Measurements from ENCODE around the gene CEP44.
A peak's percentile ranks its signal among the peaks of the same experiment; 100 is the strongest.
"Not testable (repeated sequence)": the region's sequence is repeated elsewhere in the genome, so short reads cannot be mapped to it uniquely, and the experiment has no call there.

CEP44 gene, protein sequence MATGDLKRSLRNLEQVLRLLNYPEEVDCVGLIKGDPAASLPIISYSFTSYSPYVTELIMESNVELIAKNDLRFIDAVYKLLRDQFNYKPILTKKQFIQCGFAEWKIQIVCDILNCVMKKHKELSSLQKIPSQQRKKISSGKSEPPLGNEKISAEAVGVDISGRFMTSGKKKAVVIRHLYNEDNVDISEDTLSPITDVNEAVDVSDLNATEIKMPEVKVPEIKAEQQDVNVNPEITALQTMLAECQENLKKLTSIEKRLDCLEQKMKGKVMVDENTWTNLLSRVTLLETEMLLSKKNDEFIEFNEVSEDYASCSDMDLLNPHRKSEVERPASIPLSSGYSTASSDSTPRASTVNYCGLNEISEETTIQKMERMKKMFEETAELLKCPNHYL

DNA sequence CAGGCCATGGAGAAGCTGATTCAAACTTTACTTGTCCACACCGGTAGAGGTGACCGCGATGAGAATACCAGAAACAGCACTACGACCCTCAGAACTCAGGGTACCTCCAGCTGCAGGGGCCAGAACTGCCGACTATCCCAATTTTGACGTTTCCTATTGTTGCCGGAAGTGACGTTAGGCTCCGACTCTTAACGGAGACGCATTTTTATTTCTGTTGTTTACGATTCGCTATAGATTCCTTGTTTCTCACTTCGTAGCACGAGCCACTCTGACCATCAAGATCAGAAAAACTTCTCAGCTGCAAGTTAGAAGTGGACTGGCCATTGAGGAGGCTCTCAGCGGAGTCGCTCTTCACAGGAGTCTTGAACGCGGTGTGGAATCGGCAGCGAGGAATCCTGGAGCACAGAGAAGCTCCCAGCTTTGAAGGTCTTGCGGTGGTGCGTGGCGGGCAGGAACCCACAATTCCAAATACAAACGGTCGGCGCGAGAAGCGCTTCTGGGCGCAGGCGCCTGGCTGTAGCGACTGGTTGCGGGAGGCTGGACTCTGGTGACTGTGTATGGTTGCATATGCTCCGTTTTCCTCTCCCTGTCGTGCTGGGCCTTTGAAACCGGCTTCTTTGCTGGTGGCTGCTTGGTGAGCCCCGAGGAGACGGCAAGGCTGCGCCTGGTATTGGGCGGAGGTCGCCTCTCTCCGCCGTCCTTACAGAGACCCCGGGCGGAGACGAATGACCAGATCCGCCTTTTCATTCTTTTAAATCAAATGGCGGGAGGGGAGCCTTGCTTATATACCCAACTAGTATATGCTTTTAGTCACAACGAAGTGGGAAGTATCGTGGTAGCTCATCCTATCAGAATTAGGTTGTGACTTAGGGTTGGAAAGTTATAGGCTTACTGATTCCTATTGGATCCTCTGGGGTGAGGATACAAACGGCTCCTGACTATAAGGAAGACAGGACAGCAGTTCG, at the start of gene CEP44, which contains the start of gene FBXO8:
Gene CEP44 (plus strand): TSS at position 405 of the 965 bp plus-strand sequence. CDS start 15,211 bp downstream, outside the sequence.
Gene FBXO8 (minus strand): TSS at position 161 of the 965 bp plus-strand sequence. CDS start 20,575 bp downstream, outside the sequence.
- peak; percentile 65 for DNase-seq

DNA sequence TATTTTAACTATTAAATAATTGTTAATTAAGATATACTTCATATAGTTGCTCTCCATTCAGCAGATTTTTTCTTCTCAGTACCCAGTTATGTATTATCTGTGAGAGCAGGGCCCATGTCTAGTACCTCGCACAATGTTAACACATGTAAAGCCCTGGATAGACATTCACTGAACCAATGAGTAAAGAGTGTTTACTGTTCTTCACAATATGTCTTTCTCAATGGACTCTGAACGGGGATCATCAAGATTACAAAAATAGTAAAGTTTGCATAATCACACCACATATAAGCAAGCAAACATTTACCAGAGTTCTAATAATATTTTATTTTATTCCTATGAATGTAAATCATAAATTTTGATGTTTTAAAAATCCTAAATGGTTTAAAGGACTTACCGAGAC, 47.4 kb upstream of the CEP44 start:
- DNase-seq: no peak

DNA sequence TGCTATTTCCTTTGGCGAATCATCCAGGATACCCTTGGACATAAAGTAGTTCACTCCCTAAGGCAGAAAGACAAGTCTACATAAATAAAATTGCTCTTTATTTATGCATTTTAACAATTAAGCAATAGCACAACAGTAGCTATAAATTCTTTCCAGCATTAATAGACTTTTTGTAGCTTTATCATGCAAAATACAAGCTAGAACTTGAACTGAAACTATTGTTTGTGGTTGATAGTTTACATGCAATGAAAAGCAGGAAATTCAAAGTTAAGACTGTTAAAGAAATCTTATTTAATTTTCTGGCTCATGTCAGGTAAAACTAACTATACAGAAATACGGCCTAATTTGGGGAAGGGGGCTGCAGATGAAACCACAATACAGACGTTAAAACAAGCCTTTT, 42.5 kb upstream of the CEP44 start:
- no peak for DNase-seq

DNA sequence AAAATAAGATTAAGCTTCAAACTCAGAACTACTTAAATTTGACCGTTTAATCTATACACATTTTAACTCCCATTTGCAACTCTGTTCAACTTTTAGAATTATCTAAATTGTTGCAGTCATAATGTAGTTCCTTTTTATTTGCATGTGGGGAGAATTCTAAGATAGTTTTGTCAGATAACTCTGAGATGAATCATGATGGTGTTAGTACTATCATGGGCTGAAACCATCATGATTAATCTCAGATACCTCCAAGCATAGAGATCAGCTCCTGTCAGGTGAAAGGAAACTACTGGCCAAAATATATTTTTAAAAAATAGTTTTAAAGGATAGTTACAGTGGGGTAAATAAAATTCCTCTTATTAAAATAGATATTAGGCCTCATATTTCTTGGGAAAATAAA, 39.3 kb upstream of the CEP44 start:
- DNase-seq: no peak

DNA sequence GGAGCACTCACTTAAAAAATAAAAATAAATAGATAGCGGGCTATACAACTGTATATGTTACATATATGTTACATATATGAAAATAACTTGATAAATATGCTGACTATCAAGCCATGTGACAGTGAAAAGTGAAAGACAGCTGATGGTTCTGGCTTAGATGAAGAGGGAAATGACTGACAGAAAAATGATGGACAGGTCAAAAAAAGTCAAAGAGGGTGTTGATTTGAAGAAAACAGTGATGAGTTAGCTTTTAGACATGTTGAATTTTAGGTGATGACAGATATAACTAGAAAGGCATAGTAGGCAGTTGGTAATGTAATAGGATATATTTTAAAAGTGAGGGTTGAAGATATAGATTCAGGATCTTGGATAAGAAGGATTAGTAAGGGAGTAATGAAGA, 38.0 kb upstream of the CEP44 start:
- no peak for DNase-seq

DNA sequence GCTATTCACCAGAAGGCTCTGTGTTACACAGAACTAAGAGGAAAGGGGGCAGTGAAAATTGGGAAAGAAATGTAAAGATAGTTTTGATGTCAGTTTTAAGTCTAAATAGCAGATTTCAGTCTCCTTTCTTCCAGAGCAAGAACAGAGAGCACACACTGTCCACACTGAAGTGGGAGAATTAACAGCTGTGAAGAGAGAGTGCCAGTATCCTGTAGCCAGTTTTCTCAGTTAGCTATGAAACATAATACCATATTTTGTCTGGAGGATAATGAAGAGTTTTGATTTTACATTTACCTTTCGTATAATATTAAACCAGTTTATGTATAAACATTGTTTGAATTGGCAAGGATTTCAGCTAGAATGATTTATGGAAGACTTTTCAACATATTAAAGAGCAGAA, 35.3 kb upstream of the CEP44 start:
- no peak for DNase-seq

DNA sequence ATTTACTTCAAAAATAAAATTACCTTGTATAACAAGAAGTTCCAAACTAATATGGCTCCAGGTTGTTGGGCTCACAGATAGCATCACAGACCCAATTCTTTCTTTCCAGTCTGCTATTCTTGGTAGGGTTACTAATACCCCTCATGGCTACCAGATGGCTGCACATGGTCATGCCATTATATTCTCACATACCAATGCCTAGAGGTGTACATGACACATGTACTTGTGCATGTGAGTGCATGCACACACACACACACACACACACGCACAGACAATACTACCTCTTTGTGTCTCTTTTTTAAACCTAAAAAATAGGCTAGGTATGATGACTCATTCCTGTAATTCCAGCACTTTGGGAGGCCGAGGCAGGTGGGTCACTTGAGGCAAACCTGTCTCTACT, 31.3 kb upstream of the CEP44 start:
- DNase-seq: no peak

DNA sequence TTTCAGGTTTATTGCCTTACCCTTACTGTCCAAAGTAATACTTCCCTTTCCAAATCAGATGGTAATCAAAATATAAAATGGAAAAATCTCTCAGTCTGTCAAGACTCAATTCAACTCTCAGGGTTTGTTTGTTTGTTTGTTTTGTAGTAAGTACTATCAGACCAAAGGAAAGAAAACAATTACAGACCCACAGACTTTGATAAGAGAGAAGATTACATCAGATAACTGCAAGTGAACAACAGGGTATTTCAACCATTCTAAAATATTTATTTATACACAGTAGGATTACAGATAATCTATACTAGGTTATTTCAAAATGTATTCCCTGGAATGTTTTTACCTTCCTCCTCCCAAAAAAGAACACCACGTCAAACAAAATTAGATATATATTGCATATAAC, 29.1 kb upstream of the CEP44 start:
- no peak for DNase-seq

DNA sequence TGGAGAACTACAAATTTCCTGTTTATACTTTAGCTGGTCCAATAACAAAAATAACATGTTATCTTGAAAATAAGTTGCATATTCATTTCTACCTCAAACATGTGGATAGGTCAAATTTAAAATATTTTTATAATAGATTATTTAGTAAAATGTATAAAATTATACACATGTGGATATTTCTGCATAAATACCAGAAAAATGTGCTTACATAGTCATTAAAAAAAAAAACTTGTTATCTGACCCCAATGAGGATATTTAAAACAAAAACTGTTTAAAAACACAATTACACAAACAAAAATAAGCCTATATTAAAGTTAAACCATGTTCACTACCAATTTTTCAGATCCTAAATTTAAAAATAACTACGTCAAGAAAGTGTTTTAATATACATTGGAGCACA, 28.3 kb upstream of the CEP44 start:
- DNase-seq: no peak

DNA sequence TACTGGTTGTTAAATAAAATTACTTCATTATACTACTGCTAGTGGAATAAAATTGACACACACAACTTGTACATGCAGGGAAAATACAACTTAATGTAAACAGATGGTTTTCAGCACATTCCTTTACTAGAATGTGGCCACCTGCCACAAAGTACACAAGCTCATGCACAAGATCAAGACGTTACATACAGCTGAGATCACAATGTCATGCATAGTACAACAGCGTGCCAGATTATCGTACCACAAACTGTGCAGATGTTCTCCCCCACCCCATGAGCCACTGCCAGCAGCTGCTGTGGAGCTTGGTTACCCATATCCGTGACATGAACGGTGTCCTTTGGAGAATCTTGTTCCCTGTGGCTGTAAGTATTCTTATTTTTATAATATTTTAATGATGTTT, 27.9 kb upstream of the CEP44 start:
- no peak for DNase-seq

DNA sequence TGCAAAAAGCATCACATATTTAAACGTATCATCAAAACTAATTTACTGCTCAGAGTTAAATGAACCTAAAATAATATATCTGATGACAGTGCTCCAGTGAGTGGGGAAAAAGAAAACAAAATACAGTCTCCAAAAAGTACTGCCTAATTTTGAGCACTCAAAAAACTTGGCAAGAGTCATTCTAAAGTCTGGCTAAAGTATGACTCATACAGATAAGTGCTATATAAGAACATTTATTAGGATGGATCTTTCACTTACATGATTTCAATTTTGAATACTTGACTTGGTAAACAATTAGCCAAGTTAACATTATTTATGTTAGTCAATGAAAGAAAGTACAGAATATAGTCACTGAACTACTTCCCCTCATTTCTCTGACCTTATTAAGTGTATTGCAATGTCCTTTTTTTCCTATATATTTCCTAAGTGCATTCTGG, 27.4 kb upstream of the CEP44 start:
- no peak for DNase-seq

DNA sequence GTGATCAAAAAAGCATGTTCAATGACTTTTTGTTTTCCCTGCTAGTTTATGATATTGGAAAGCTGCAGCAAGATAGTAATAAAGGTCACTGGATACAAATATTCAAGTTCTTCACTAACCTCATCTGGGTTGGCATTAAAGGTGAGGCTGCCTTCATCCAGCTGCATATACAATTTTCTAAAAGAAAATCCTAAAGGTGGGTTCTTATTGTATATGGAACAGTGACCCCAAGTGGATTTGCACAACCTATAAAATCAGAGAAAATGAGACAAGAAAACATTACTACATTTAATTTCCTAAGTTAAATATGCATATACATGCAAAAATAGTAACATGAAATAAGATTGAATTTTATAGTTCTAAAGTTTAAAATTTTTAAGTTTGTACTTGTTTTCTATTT, 24.1 kb upstream of the CEP44 start:
- no peak for DNase-seq

DNA sequence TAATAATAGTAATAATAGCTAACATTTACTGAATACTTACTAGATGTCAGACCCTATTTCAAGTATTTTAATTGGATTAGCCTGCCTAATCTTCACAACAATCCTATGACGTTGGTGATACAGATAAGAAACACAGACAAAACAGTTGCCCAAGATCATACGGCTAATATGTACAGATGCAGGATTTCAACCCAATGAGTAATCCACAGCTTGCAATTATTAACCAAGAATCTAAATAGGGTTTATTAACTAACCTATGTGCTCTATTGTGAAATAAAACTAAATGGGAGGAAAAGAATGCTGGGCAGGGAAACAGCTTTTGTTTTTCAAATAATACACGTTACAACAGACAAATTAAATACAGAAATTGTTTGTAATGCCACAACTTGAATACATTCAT, 23.6 kb upstream of the CEP44 start:
- no peak for DNase-seq

DNA sequence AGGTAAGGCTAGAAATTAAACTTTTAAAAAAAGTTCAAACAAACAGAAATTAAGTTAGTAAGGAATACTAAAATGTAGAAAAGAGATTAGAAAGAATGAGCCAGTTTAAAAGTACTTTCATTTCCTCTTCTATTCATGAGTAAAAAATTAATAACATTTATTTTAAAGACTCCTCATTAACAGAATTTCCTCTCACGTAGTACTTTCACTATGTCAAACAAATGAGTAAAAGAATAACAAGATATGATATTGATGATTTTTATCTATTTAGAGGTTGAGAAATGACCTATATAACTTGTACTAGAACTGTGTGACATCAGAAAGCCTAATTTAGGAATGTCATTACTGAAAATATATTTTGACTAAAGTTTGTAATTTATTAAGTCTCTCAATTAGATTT, 22.3 kb upstream of the CEP44 start:
- not testable (repeated sequence) for DNase-seq

DNA sequence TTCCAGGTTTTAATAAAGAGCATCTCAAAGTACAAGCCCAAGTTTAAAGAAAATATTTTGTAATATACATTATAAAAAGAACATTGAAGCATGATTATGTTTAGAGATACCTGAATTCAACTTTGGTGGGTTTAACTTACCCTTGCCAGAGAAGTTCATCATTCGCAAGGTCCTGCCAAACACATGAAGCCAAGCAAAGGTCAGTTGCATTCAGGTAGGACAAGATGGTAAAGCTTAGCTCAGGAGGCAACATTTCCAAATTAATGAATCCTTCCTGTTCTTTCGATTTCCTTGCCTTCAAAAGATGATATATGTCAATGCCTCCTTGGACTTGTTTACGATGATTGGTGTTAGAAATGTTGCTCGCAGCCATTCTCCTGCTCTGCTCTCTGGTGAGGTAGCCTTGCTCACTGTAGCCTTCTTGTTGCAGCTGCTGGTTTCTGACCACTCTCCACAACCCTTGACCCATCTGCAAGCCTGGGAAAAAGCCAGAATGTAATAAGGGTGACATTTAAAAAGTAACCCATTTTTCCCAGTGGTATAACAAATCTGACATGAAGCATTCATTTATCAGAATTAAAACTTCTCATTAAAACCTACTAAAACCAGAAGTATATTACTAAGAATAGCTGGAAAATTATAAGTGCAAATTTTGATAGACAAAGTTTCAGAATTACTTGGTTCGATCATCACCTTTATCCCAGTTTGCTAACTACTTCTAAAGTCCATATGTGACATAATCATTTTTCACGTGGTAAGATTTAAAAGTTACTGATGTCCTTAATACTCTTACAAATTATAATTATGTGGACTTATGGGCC, 20.9 kb upstream of the CEP44 start:
- no peak for DNase-seq

DNA sequence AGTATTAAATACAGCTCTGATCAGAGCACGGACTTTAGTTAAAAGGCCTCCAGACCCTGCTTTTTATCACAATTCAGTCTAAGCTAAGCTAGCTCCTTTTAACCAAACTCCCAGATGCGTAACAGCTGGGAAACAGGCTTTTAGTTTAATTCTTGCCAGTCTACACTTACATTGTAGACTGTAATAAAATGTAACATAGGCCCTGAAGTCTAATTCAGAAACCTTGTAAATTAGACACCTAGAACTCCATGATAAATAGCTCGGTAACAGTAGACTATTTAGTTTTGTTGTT, 20.3 kb upstream of the CEP44 start:
- no peak for DNase-seq

DNA sequence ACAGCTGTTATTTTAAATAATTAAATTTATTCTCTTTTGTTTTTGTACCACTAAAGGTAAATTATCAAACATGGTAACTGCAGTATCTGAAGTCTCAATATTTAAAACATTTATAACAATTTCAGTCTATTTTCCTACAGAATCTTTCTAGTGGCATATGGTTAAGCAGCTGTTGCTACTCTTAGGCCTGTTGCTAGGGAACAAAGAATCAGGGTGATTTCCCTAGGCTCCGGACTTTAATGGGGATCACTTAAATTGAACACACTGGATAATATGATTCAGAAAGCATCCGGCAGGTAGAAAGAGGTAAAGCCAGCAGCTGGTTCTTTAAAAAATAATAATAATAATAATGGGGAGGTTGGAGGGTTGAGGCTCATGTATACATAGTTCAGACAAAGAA, 17.8 kb upstream of the CEP44 start:
- DNase-seq: no peak

DNA sequence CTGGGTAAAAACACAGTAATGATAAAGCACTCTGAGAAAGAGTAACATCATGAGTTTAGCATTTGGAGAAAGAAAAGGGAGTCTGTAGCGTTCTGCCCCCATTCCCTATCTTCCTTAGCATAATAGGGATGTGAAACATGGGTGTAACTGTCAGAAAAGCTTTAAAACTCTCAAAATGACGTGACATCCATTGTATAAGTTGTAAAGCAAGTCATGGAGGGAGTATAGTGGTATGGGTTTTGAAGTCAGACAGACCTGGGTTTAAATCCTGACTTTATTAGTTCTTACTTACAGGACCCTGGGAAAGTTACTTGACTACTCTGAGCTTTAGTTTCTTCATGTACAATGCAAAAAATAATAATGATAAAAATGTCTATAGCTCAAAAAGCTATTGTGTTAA, 17.3 kb upstream of the CEP44 start:
- DNase-seq: no peak

DNA sequence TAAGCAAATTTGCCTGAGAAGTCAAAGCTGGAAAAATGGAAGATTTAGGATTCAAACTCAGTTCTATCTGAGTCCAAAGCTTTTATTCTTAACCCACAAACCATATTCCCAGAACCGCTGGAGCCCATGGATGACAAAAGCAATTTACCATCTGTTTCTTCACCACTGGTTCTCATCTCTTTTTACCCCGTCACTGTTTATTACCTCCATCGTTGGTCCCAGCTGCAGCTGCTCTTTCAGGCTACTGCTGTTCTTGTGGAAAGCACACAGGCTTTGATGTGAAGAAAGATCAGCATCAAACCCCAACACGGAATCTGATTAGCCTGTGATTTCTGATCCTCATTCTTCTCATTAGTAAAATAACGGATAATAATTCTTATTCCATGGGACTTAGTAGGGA, 9.8 kb upstream of the CEP44 start:
- DNase-seq: no peak

DNA sequence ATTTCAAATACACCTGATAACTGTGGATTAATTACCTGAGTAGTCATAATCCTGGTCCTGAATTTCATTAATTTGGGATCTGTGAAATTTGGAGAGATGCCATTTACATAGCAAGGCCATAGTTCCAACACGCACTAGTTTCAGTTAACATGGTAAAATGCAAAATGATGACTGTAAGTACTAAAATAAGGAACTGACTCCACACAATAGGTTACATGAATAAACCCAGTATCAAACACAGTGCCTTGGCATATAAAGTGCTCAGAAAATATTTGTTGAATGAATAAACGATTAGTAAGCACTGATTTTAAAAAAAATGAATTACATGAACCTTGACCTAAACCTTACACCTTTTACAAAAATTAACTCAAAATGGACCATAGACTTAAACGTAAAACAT, 9.3 kb upstream of the CEP44 start:
- no peak for DNase-seq

DNA sequence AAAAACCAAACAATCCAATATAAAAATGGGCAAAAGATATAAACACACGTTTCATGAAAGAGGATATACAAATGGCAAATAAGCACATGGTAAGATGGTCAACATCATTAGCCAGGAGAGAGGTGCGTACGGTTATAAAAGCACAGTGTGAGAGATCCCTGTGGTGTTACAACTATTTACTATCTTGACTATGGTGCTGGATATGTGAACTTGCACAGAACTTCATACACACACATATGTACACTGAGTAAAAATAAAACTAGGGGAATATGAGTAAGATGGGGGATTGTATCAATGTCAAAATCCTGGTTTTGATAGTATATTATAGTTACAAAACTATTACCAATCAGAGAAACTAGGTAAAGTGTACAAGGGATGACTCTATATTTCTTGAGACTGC, 8.6 kb upstream of the CEP44 start:
- no peak for DNase-seq

DNA sequence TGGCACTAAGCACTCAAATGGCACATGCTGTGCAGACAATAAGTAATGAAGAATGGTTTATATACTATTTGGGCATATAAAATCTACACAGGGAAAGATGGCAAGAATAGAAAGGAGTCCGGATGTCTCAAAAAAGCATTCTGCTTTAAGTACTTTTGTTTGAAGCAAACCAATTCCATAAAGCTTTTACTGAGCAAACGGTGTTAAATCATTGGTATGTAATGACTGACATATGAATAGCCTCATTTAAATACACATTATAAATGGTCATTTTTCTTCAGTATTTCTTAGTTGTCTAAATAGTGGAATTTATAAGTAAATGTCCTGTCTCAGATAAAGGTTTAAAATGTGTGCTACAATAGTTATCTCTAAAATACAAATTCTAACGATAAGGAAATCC, 6.3 kb upstream of the CEP44 start:
- no peak for DNase-seq

DNA sequence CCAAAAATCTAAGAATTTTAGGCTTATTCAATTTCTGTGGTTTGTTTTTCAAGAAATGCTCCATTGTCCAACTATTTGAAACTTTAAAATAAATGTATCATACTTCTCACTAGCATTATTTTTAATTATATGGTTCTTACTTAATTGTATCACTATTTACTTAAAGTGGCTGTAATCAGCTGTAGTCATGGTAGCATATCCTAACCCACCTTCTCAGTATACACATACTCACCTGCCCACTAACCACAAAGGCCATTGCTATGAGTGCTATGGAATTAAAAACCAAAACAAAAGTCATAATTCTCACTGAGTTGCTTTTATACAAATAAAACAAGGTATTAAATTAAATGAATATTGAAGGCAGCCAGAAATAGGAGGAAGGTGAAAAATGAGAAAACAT, 5.2 kb upstream of the CEP44 start:
- DNase-seq: no peak

Measured in RPMI8226 (cell line).